Coronary artery (tissue), 2 donors: ENCODE measurements around the gene TMPRSS6.

Experiments
- DNase-seq: peaks from one replicate; pipeline ENCODE4 v3.0.0-alpha.2; 2017; ENCODE audit warnings: low spot score
- H3K27ac ChIP-seq, 2 donors: fragments of 200-600 bp; sonication (generic); one replicate each; pipeline ENCODE4 v1.5.1; 2016 to 2019
- H3K4me3 ChIP-seq: fragments of 200-600 bp; sonication (generic); 2 replicates; pipeline ENCODE4 v1.5.1; 2016; ENCODE audit warnings: mild to moderate bottlenecking, moderate library complexity
- CTCF ChIP-seq: fragments of 200-600 bp; sonication (generic); IDR thresholded peaks from one replicate; pipeline ENCODE4 v1.5.1; 2019; ENCODE audit warnings: antibody characterized with exemption

TMPRSS6 gene

GRCh38 chr22:37118083-37118482 is 8.6 kb upstream of the TMPRSS6 start:
- Histone ChIP-seq H3K4me3 (no peak overlapping the region), H3K27ac (no peak overlapping the region)
- no peak for TF ChIP-seq CTCF
- DNase-seq = no peak

GRCh38 chr22:37117092-37117491 is 7.6 kb upstream of the TMPRSS6 start:
- Histone ChIP-seq H3K4me3 (no peak overlapping the region), H3K27ac (no peak overlapping the region)
- TF ChIP-seq CTCF = no peak
- no peak for DNase-seq

GRCh38 chr22:37115032-37115431 is 5.5 kb upstream of the TMPRSS6 start:
- DNase-seq = no peak
- H3K27ac ChIP-seq = no peak overlapping the region
- no peak overlapping the region for H3K4me3 ChIP-seq
- TF ChIP-seq CTCF = no peak

GRCh38 chr22:37113757-37114156 is 4.2 kb upstream of the TMPRSS6 start:
- TF ChIP-seq CTCF = no peak
- no peak overlapping the region for H3K27ac ChIP-seq
- H3K4me3 ChIP-seq = no peak overlapping the region
- no peak for DNase-seq

- TF ChIP-seq CTCF = no peak
- H3K27ac ChIP-seq = no peak overlapping the region
- DNase-seq = no peak
Measured at GRCh38 chr22:37112084-37112728, 2.7 kb upstream of the TMPRSS6 start.

GRCh38 chr22:37111156-37111717 is 1.7 kb upstream of the TMPRSS6 start:
- Histone ChIP-seq H3K4me3 (no peak overlapping the region), H3K27ac (no peak overlapping the region)
- no peak for TF ChIP-seq CTCF
- no peak for DNase-seq

More at GRCh38 chr22:37112084-37112728, 2.7 kb upstream of the TMPRSS6 start:
- H3K4me3 ChIP-seq = no peak overlapping the region
